Uterus (tissue), 2 donors: Measurements from ENCODE around the gene CD40.

ENCODE experiments used
- POLR2A ChIP-seq, 2 donors: fragments of 450-650 bp; IDR thresholded peaks; one replicate each; pipeline ENCODE4 v1.6.1; 2016; ENCODE audit warnings: antibody characterized with exemption in 2 of 2, mild to moderate bottlenecking in 1 of 2, moderate library complexity in 1 of 2
- TF ChIP-seq, protein P1 (sequence below), 4 experiments: fragments of 200-600 bp in 2 of 4; fragments of 450-650 bp in 2 of 4; sonication (generic) in 2 of 4; IDR thresholded peaks; one replicate each; pipeline ENCODE4 v1.5.1; 2016 to 2019; ENCODE audit warnings: antibody characterized with exemption in 4 of 4, mild to moderate bottlenecking in 2 of 4, moderate library complexity in 1 of 4

DNA sequence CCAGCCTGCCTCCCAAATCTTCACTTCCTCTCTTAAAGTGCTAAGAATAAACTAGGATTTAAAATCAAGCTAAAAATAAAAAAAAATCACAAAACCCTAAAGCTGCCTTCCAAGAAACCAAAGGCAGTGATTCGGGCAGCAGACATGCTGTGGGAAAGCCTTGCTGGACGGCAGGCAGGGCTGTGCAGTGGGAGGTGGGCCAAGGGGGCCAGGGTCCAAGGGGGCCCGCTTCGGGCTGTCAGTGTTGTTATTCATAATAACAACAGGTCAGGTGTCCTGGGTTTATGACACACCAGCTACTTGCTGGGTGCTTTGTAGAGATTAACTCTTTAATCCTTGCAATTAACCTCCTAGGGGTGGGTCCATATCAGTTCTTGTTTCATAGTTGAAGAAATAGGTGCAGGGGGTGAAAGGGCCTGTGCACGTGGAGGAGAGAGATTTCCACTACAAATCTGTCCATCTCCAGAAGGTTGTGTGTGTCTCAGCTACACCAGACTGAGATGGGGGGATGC, 40.4 kb downstream of the CD40 start:
- TF ChIP-seq, protein P1, sequence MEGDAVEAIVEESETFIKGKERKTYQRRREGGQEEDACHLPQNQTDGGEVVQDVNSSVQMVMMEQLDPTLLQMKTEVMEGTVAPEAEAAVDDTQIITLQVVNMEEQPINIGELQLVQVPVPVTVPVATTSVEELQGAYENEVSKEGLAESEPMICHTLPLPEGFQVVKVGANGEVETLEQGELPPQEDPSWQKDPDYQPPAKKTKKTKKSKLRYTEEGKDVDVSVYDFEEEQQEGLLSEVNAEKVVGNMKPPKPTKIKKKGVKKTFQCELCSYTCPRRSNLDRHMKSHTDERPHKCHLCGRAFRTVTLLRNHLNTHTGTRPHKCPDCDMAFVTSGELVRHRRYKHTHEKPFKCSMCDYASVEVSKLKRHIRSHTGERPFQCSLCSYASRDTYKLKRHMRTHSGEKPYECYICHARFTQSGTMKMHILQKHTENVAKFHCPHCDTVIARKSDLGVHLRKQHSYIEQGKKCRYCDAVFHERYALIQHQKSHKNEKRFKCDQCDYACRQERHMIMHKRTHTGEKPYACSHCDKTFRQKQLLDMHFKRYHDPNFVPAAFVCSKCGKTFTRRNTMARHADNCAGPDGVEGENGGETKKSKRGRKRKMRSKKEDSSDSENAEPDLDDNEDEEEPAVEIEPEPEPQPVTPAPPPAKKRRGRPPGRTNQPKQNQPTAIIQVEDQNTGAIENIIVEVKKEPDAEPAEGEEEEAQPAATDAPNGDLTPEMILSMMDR (IDR thresholded peaks at IDR 0.05) = no peak
- TF ChIP-seq POLR2A (IDR thresholded peaks at IDR 0.05) = no peak
